ENCODE data around the gene WDR76. TPM values are rescaled to one million over a fixed set of nuclear protein-coding genes. Genes with fewer than 3 reads are reported as not detected.
"Not testable (repeated sequence)": the region's sequence is repeated elsewhere in the genome, so short reads cannot be mapped to it uniquely, and the experiment has no call there.

WDR76 gene
- total RNA-seq, 2 donors from 2014 or later, result 6.2 to 6.9 TPM

DNA sequence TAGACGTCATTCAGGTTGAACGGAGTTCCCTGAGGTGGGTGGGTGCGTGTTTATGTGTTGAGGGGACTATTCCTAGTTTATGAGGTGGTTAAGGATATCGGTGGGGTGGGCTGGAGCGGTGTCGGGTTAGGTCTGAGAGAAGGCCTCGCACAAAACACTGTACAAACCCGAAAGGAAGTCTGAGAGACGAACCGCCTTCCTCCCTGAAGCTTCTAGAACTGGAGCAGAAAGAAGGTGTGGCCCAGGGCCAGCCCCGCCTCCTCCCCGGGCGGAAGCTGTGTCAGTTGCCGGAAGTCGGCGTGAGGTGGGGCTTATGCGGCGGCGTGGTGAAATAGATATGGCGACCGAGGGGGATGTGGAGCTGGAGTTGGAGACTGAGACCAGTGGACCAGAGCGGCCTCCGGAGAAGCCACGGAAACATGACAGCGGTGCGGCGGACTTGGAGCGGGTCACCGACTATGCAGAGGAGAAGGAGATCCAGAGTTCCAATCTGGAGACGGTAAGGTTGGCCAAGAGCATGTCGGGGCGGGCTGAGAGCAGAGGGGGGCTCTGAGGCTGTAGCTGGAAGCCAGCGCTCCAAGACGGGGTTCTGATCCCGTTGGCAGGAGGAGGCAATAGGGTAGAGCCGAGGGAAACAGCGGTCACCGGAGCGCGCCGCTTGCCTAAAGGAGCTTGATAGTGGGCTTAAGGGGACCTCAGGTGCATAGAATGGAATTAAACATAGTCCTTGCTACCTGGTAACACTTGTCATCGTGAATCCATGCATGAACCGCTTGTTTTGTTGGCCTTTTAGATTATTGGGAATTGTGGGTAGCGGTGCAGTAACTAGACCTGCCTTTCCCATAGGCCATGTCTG is 26.3 kb upstream of the WDR76 start, which contains the start of gene HYPK:
TSS of gene HYPK (plus strand) at position 314 of the 856 bp plus-strand sequence. CDS start at position 338, 24 bp downstream.
- ATAC-seq (peak; percentile 93), DNase-seq (peak; percentile 93 to 95 (median 94))
- Histone ChIP-seq H3K27ac (peak within 1 kb of the TSS; percentile 80 to 94 (median 86)), H3K4me3 (peak within 1 kb of the TSS; percentile 43 to 86), H3K9me3 (no peaks in the 10 kb centered on the region), H3K4me1 (peaks cover 54% of the 10 kb centered on the region), H3K27me3 (no peaks in the 10 kb centered on the region), H3K36me3 (replicated peaks in 1 of 2; ENCODE audit: insufficient read depth in 1 of 2, low read depth in 2 of 2) (peaks cover 0 to 6% of the 10 kb centered on the region in 2 donors)
- 8 to 12% methylated on average over 38 to 44 of the region's 44 CpGs for WGBS, 2 donors
- intact Hi-C loops (cut with DNase I), result no loop called here
- TF ChIP-seq POLR2A (IDR thresholded peaks at IDR 0.05) (peak; percentile 47 to 89 (median 86)), CTCF (IDR thresholded peaks at IDR 0.05) (no peak)

- H3K4me3 ChIP-seq; H3K9me3 ChIP-seq; ATAC-seq; H3K27ac ChIP-seq; DNase-seq; H3K27me3 ChIP-seq; intact Hi-C loops (cut with DNase I): not testable (repeated sequence)
- Histone ChIP-seq H3K36me3 (replicated peaks in 1 of 2; ENCODE audit: insufficient read depth in 1 of 2, low read depth in 2 of 2) (peaks cover 0 to 15% of the 10 kb centered on the region in 2 donors), H3K4me1 (peaks cover 38% of the 10 kb centered on the region)
- 92 to 95% methylated on average over 7 of the region's 7 CpGs for WGBS, 2 donors
Observed at GRCh38 chr15:43802676-43803075, 24.1 kb upstream of the WDR76 start.

DNA sequence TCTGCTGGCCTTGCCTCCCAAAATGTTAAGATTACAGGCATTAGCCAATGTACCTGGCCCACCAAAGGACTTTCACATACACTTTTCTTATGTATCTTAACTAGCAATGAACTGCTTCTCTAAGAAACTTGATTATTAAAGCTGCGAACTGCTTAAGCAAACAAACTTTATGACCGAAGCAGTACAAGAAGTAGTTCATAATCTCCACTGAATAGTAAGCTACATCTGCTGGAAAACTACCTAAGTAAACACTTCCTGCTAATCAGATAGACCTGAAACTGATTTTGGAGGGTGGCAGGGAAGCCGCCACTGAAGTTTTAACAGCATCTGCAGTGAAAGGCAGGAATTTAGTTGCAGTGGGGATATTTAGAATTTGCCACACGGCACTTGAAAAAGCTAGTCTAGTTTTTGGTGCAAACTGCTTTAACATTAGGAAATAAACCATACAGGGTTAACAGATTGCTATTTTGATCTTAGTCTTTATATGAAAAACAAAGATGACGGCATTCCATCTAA is 18.3 kb upstream of the WDR76 start:
- H3K36me3 ChIP-seq (replicated peaks in 1 of 2; ENCODE audit: insufficient read depth in 1 of 2, low read depth in 2 of 2), result peaks cover 0 to 44% of the 10 kb centered on the region in 2 donors
- H3K4me3 ChIP-seq, result no peak overlapping the region
- ATAC-seq (no peak), DNase-seq (no peak)
- no peaks in the 10 kb centered on the region for H3K9me3 ChIP-seq
- TF ChIP-seq CTCF (IDR thresholded peaks at IDR 0.05), result no peak
- no peaks in the 10 kb centered on the region for H3K27me3 ChIP-seq
- no peaks in the 10 kb centered on the region for H3K4me1 ChIP-seq
- WGBS, 2 donors, result 93 to 96% methylated on average over 5 of the region's 5 CpGs
- no peak overlapping the region for H3K27ac ChIP-seq
- intact Hi-C loops (cut with DNase I), result no loop called here

DNA sequence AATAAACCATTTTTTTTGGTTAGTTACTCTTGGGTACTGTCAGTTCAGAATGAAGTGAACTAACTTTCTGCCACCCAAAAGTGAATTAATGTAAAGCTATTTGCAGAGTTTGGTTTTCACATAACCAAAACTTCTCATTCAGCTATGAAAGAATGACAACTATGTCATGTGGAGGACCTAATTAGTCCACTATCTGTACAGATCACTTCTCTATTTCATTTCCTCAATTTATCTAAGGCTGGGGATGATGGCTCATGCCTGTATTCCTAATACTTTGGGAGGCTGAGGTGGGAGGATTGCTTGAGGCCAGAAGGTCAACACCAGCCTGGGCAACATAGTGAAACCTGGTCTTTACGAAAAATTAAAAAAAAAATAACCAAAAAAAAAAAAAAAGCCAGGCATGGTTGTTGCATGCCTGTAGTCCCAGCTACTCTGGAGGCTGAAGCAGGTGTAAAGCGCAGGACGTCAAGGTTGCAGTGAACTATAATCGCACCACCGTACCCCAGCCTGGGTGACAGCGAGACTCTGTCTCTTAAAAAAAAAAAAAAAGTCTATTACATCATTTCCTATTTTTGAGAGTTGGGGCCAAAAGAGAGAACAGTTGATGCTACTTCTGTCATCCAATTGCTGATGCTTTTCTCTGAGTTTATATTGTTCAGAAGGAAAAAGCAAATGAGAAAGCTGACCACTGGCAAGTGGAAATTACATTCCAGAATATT is 17.7 kb upstream of the WDR76 start:
- no peak overlapping the region for H3K27ac ChIP-seq
- H3K27me3 ChIP-seq, result no peaks in the 10 kb centered on the region
- no peaks in the 10 kb centered on the region for H3K4me1 ChIP-seq
- no peak for ATAC-seq
- H3K4me3 ChIP-seq, result no peak overlapping the region
- intact Hi-C loops (cut with DNase I), result no loop called here
- 92 to 94% methylated on average over 6 of the region's 6 CpGs for WGBS, 2 donors
- no peak for TF ChIP-seq CTCF (IDR thresholded peaks at IDR 0.05)
- no peak for TF ChIP-seq POLR2A (IDR thresholded peaks at IDR 0.05)
- peaks cover 2 to 50% of the 10 kb centered on the region in 2 donors for H3K36me3 ChIP-seq (replicated peaks in 1 of 2; ENCODE audit: insufficient read depth in 1 of 2, low read depth in 2 of 2)
- no peak for DNase-seq
- no peaks in the 10 kb centered on the region for H3K9me3 ChIP-seq

DNA sequence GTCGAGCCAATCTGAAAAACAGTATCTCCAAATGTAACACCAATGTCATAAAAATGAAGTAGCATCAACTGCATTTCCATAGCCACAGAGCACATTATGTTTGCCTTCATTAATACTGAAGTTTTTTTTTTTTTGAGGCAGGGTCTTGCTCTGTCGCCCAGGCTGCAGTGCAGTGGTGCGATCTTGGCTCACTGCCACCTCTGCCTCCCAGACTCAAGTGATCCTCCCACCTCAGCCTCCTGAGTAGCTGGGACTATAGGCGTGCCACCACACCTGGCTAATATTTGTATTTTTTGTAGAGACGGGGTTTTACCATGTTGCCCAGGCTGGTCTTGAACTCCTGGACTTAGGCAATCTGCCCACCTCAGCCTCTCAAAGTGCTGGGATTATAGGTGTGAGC is 11.7 kb upstream of the WDR76 start:
- H3K27me3 ChIP-seq; H3K9me3 ChIP-seq; intact Hi-C loops (cut with DNase I); ATAC-seq; H3K4me1 ChIP-seq; H3K27ac ChIP-seq; DNase-seq; H3K4me3 ChIP-seq: not testable (repeated sequence)
- 94 to 95% methylated on average over 5 of the region's 5 CpGs for WGBS, 2 donors
- H3K36me3 ChIP-seq (replicated peaks in 1 of 2; ENCODE audit: insufficient read depth in 1 of 2, low read depth in 2 of 2), result peaks cover 7 to 36% of the 10 kb centered on the region in 2 donors
